Osteocyte (in vitro differentiated cells): Measurements from ENCODE around the gene MTOR. TPM values are rescaled to one million over a fixed set of nuclear protein-coding genes. Genes with fewer than 3 reads are reported as not detected.

ENCODE experiments used
- DNase-seq: peaks from one replicate; pipeline ENCODE4 v3.0.0; 2021; ENCODE audit warnings: mixed read lengths; ENCODE audit not compliant: unreplicated experiment; ENCODE audit errors: extremely low spot score
- H3K27ac Mint-ChIP-seq: one replicate; pipeline ENCODE4 v1.8.0; 2021; ENCODE audit warnings: mild to moderate bottlenecking, mixed read lengths; ENCODE audit not compliant: unreplicated experiment
- H3K27me3 Mint-ChIP-seq: one replicate; pipeline ENCODE4 v1.8.0; 2021; ENCODE audit warnings: mixed read lengths; ENCODE audit not compliant: unreplicated experiment
- H3K36me3 Mint-ChIP-seq: one replicate; pipeline ENCODE4 v1.8.0; 2021; ENCODE audit warnings: mixed read lengths; ENCODE audit not compliant: unreplicated experiment
- H3K4me1 Mint-ChIP-seq: one replicate; pipeline ENCODE4 v1.8.0; 2021; ENCODE audit warnings: mixed read lengths; ENCODE audit not compliant: unreplicated experiment
- H3K4me3 Mint-ChIP-seq: one replicate; pipeline ENCODE4 v1.8.0; 2021; ENCODE audit warnings: mild to moderate bottlenecking, moderate library complexity, mixed read lengths; ENCODE audit not compliant: unreplicated experiment
- H3K9me3 Mint-ChIP-seq: one replicate; pipeline ENCODE4 v1.8.0; 2021; ENCODE audit warnings: mixed read lengths; ENCODE audit not compliant: unreplicated experiment
- total RNA-seq: library from RNA; stranded (reverse); gene quantifications from 2 replicates; pipeline ENCODE4 v1.2.1, GENCODE V29; 2021
- TF ChIP-seq, protein P1 (sequence below): fragments of 200-600 bp; sonication (generic); IDR thresholded peaks from 2 replicates; pipeline ENCODE4 v1.5.0; 2021; ENCODE audit warnings: antibody characterized with exemption, mild to moderate bottlenecking, moderate library complexity

Gene MTOR
- total RNA-seq, 1 donor from 2014 or later: 42.1 TPM

DNA sequence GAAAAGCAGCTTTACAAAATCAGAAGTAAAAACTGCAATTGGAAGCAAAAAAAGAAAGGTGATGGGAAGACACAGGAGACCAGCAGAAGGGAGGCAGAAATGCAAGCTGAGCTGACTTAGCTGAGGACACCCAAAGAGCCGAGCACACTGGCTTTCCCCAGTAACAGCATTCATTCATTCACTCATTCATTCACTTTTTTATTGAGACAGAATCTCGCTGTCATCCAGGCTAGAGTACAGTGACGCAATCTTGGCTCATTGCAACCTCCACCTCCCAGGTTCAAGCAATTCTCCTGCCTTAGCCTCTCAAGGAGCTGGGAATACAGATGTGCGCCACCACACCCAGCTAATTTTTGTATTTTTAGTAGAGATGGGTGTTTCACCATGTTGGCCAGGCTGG, 65.0 kb downstream of the MTOR start:
- Mint-ChIP-seq H3K27me3 (no peaks in the 10 kb centered on the region), H3K27ac (no peak overlapping the region), H3K9me3 (no peaks in the 10 kb centered on the region), H3K36me3 (peaks cover 53% of the 10 kb centered on the region), H3K4me3 (no peak overlapping the region), H3K4me1 (no peaks in the 10 kb centered on the region)
- TF ChIP-seq, protein P1, sequence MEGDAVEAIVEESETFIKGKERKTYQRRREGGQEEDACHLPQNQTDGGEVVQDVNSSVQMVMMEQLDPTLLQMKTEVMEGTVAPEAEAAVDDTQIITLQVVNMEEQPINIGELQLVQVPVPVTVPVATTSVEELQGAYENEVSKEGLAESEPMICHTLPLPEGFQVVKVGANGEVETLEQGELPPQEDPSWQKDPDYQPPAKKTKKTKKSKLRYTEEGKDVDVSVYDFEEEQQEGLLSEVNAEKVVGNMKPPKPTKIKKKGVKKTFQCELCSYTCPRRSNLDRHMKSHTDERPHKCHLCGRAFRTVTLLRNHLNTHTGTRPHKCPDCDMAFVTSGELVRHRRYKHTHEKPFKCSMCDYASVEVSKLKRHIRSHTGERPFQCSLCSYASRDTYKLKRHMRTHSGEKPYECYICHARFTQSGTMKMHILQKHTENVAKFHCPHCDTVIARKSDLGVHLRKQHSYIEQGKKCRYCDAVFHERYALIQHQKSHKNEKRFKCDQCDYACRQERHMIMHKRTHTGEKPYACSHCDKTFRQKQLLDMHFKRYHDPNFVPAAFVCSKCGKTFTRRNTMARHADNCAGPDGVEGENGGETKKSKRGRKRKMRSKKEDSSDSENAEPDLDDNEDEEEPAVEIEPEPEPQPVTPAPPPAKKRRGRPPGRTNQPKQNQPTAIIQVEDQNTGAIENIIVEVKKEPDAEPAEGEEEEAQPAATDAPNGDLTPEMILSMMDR: no peak
- DNase-seq: no peak

GRCh38 chr1:11196945-11197344, 65.4 kb downstream of the MTOR start:
- H3K4me3 Mint-ChIP-seq: no peak overlapping the region
- TF ChIP-seq, protein P1: no peak
- no peaks in the 10 kb centered on the region for H3K27me3 Mint-ChIP-seq

GRCh38 chr1:11194407-11195176, 67.8 kb downstream of the MTOR start:
- TF ChIP-seq, protein P1: no peak
- Mint-ChIP-seq H3K36me3 (peaks cover 52% of the 10 kb centered on the region), H3K9me3 (no peaks in the 10 kb centered on the region), H3K27ac (no peak overlapping the region), H3K27me3 (no peaks in the 10 kb centered on the region), H3K4me1 (no peaks in the 10 kb centered on the region), H3K4me3 (no peak overlapping the region)
- no peak for DNase-seq

More at GRCh38 chr1:11196945-11197344, 65.4 kb downstream of the MTOR start:
- DNase-seq: no peak
- H3K36me3 Mint-ChIP-seq: peaks cover 55% of the 10 kb centered on the region
- H3K27ac Mint-ChIP-seq: no peak overlapping the region
- no peaks in the 10 kb centered on the region for H3K4me1 Mint-ChIP-seq
- H3K9me3 Mint-ChIP-seq: no peaks in the 10 kb centered on the region

DNA sequence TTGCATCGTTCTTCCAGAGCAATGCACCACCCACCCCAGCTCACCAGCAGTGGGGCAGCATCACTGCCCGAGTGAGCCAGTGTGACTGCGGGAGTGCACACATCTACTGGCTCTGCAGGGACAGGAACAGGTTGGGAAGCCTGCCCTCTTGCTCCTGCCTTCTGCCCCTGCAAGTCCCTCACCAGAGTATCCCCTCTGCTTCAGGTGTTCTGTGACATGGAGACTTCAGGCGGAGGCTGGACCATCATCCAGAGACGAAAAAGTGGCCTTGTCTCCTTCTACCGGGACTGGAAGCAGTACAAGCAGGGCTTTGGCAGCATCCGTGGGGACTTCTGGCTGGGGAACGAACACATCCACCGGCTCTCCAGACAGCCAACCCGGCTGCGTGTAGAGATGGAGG, 69.0 kb downstream of the MTOR start:
- Mint-ChIP-seq H3K4me3 (no peak overlapping the region), H3K36me3 (peaks cover 42% of the 10 kb centered on the region), H3K4me1 (no peaks in the 10 kb centered on the region), H3K27ac (no peak overlapping the region), H3K9me3 (no peaks in the 10 kb centered on the region), H3K27me3 (no peaks in the 10 kb centered on the region)
- TF ChIP-seq, protein P1: no peak
- no peak for DNase-seq

DNA sequence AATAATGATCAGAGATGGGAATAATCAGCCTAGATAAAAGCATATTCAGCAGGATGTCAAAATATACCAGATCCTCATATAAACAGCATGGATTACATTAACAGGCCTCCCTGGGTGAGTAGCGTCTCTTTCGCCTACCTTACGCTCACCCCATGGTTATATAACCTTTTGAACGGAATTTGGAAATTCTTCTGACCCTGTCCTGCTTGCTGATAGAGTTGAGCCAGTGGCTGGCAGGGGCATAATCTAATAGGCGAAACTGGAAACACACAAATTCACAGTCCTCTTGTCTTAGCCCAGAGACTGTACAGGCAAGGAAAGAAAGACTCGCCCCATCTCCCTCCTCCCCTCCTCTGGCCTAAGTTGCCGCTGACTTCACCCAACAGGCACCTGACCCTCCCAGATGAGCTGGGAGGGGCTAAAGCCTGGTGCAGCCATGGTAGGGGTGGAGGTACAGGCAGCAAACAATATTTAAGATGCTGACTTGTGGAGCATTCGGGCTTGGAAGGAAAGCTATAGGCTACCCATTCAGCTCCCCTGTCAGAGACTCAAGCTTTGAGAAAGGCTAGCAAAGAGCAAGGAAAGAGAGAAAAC, 73.4 kb downstream of the MTOR start, which contains the start of gene ANGPTL7:
ANGPTL7 (plus strand) TSS at position 498 of the 594 bp plus-strand sequence. CDS start 225 bp downstream, outside the sequence.
- H3K9me3 Mint-ChIP-seq: no peaks in the 10 kb centered on the region
- no peak within 1 kb of the TSS for H3K4me3 Mint-ChIP-seq
- peaks cover 18% of the 10 kb centered on the region for H3K36me3 Mint-ChIP-seq
- no peak within 1 kb of the TSS for H3K27ac Mint-ChIP-seq
- no peaks in the 10 kb centered on the region for H3K27me3 Mint-ChIP-seq
- no peaks in the 10 kb centered on the region for H3K4me1 Mint-ChIP-seq
- DNase-seq: no peak
- TF ChIP-seq, protein P1: no peak
